Measurements from ENCODE around the gene TEKT3. TPM values are rescaled to one million over a fixed set of nuclear protein-coding genes. Genes with fewer than 3 reads are reported as not detected.

The TEKT3 gene
- total RNA-seq, result not detected in 2 replicates

DNA sequence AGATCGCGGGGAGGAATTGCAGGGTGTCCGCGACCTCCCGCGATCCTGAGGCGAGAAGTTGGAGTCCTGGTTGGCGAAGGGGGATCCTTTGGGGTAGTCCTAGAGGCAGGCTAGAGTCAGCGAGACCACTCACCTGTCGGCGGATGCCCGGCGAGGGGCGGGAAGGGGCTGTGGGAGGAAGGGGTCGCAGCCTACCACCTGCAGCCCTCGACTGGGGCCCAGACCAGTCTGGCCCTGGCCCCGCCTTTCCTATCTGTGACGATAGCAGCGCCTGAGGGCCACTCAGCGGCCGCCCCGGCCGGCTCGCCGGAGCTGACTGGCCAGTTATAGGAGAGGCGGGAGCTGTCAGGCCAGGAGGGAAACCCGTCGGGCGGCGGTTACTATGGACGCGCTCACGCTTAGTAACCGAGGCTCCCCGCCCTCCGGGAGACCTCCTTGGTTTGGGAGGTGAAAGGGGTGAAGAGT lies at the start of gene TEKT3:
TEKT3 (minus strand) TSS at position 213 of the 465 bp plus-strand sequence. CDS start 10,012 bp downstream, outside the sequence.

DNA sequence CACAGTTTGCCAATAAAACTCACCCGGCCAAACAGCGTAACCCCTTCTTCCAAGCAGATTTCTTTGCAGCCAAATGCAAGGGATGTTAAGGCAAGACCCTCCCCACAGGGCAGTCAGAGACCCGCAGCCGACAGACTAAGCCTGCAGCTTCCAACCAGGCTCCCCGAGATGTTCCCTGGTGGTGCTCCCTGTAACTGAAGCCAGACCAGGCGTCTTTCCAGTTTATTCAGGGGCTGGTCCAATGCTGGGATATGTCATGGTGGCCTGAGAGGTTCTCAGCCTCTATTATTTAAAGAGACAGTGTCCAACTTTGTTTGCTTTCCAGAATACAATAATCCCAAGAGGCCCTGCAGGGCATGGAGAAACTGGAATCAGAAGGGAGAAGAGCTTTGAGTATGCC lies 76.3 kb downstream of the TEKT3 start, which contains the start of gene PMP22:
PMP22 (minus strand) TSS at position 196 of the 400 bp plus-strand sequence. CDS start 4,599 bp downstream, outside the sequence.

Other genes starting within 250 kb of the TEKT3 start
- 0.28 and 0.63 TPM in 2 replicates for gene PMP22, start 76.3 kb downstream of the TEKT3 start, total RNA-seq
- 3.2 and 5.9 TPM in 2 replicates for gene CDRT4, start 126.0 kb upstream of the TEKT3 start, total RNA-seq
- gene TVP23C, start 221.9 kb upstream of the TEKT3 start, total RNA-seq, result 4.7 and 6.7 TPM in 2 replicates